Measurements from ENCODE around the gene YTHDC2.

DNA sequence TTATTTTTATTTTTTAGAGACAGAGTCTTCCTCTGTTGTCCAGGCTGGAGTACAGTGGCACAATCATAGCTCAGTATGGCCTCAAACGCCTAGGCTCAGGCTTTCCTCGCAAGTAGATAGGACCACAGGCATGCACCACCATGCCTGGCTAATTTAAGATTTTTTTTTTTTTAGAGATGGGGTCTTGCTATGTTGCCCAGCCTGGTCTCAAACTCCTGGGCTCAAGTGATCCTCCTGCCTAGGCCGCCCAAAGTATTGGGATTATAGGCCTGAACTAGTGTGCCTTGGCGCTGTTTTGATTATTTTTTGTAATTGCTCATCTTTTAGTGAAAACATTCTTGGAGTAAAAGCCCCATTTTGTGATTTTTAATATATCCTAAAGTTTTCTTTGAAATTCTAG is 5.4 kb downstream of the YTHDC2 start:
- TF ChIP-seq, protein P1, sequence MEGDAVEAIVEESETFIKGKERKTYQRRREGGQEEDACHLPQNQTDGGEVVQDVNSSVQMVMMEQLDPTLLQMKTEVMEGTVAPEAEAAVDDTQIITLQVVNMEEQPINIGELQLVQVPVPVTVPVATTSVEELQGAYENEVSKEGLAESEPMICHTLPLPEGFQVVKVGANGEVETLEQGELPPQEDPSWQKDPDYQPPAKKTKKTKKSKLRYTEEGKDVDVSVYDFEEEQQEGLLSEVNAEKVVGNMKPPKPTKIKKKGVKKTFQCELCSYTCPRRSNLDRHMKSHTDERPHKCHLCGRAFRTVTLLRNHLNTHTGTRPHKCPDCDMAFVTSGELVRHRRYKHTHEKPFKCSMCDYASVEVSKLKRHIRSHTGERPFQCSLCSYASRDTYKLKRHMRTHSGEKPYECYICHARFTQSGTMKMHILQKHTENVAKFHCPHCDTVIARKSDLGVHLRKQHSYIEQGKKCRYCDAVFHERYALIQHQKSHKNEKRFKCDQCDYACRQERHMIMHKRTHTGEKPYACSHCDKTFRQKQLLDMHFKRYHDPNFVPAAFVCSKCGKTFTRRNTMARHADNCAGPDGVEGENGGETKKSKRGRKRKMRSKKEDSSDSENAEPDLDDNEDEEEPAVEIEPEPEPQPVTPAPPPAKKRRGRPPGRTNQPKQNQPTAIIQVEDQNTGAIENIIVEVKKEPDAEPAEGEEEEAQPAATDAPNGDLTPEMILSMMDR (IDR thresholded peaks at IDR 0.05; ENCODE audit: low read length), result no peak
- TF ChIP-seq EZH2phosphoT487 (IDR thresholded peaks at IDR 0.05; ENCODE audit: low read length) (no peak), EZH2 (optimal IDR thresholded peaks at IDR 0.05; ENCODE audit: low read depth, low read length) (no peak)
